Parathyroid adenoma (tissue), 2 donors: ENCODE results near the gene SELENOV.

Source experiments
- H2AFZ ChIP-seq: fragments of 300-600 bp; sonication (generic); one replicate; pipeline ENCODE4 v1.7.0; 2017; ENCODE audit warnings: antibody characterized with exemption, mild to moderate bottlenecking
- H3K27ac ChIP-seq: fragments of 300-600 bp; sonication (generic); one replicate; pipeline ENCODE4 v1.7.0; 2017
- H3K27me3 ChIP-seq: fragments of 300-600 bp; sonication (generic); one replicate; pipeline ENCODE4 v1.7.0; 2017; ENCODE audit warnings: low read length; ENCODE audit not compliant: control insufficient read depth, insufficient read depth
- H3K36me3 ChIP-seq: fragments of 300-600 bp; sonication (generic); one replicate; pipeline ENCODE4 v1.7.0; 2017; ENCODE audit warnings: low read length; ENCODE audit not compliant: control insufficient read depth, insufficient read depth
- H3K4me1 ChIP-seq: fragments of 300-600 bp; sonication (generic); one replicate; pipeline ENCODE4 v1.7.0; 2017; ENCODE audit warnings: control low read depth
- H3K4me2 ChIP-seq: fragments of 300-600 bp; sonication (generic); one replicate; pipeline ENCODE4 v1.7.0; 2017; ENCODE audit warnings: low read length
- H3K4me3 ChIP-seq: fragments of 300-600 bp; sonication (generic); one replicate; pipeline ENCODE4 v1.7.0; 2017; ENCODE audit warnings: low read depth, low read length
- H3K79me2 ChIP-seq: fragments of 300-600 bp; sonication (generic); one replicate; pipeline ENCODE4 v1.7.0; 2017; ENCODE audit warnings: control low read depth
- H3K9ac ChIP-seq: fragments of 300-600 bp; sonication (generic); one replicate; pipeline ENCODE4 v1.7.0; 2017; ENCODE audit warnings: mild to moderate bottlenecking
- H3K9me3 ChIP-seq: fragments of 300-600 bp; sonication (generic); one replicate; pipeline ENCODE4 v1.7.0; 2017; ENCODE audit warnings: low read length; ENCODE audit not compliant: control insufficient read depth
- CTCF ChIP-seq: fragments of 300-600 bp; sonication (generic); IDR thresholded peaks from one replicate; pipeline ENCODE4 v1.7.0; 2017; ENCODE audit warnings: antibody characterized with exemption, mild to moderate bottlenecking
- donor health status: primary hyperparathyroidism.

The SELENOV gene

GRCh38 chr19:39539518-39540332 lies 24.8 kb downstream of the SELENOV start, which contains the start of gene EID2:
TSS of gene EID2 (minus strand) at chr19:39540161. CDS start at chr19:39540079, 82 bp downstream.
- H3K79me2 ChIP-seq: peaks cover 5% of the 10 kb centered on the region
- H3K9me3 ChIP-seq: no peaks in the 10 kb centered on the region
- peak; percentile 89 for TF ChIP-seq CTCF
- no peak within 1 kb of the TSS for H3K9ac ChIP-seq
- H2AFZ ChIP-seq: peak within 1 kb of the TSS; percentile 78
- H3K4me3 ChIP-seq: peak within 1 kb of the TSS; percentile 83
- H3K27me3 ChIP-seq: no peaks in the 10 kb centered on the region
- H3K36me3 ChIP-seq: no peaks in the 10 kb centered on the region
- H3K4me2 ChIP-seq: peak within 1 kb of the TSS; percentile 81
- peak within 1 kb of the TSS; percentile 83 for H3K27ac ChIP-seq
- H3K4me1 ChIP-seq: peaks cover 6% of the 10 kb centered on the region

GRCh38 chr19:39540333-39540673 lies 25.4 kb downstream of the SELENOV start:
- Histone ChIP-seq H3K79me2 (peaks cover 5% of the 10 kb centered on the region), H3K9me3 (no peaks in the 10 kb centered on the region), H2AFZ (peak overlapping the region; percentile 78), H3K9ac (no peak overlapping the region), H3K27ac (no peak overlapping the region), H3K36me3 (no peaks in the 10 kb centered on the region), H3K27me3 (no peaks in the 10 kb centered on the region), H3K4me1 (peaks cover 6% of the 10 kb centered on the region), H3K4me3 (no peak overlapping the region), H3K4me2 (no peak overlapping the region)
- TF ChIP-seq CTCF: no peak

GRCh38 chr19:39542206-39542605 lies 27.3 kb downstream of the SELENOV start:
- Histone ChIP-seq H3K36me3 (no peaks in the 10 kb centered on the region), H2AFZ (peak overlapping the region; percentile 2), H3K79me2 (no peaks in the 10 kb centered on the region), H3K4me3 (no peak overlapping the region), H3K4me1 (peaks cover 6% of the 10 kb centered on the region), H3K9me3 (no peaks in the 10 kb centered on the region), H3K9ac (no peak overlapping the region), H3K27me3 (no peaks in the 10 kb centered on the region), H3K4me2 (no peak overlapping the region), H3K27ac (no peak overlapping the region)
- TF ChIP-seq CTCF: no peak

- H3K4me1 ChIP-seq: no peaks in the 10 kb centered on the region
- no peak overlapping the region for H3K27ac ChIP-seq
- H3K4me3 ChIP-seq: no peak overlapping the region
- no peak for TF ChIP-seq CTCF
- no peaks in the 10 kb centered on the region for H3K27me3 ChIP-seq
- H2AFZ ChIP-seq: no peak overlapping the region
- H3K4me2 ChIP-seq: no peak overlapping the region
- no peaks in the 10 kb centered on the region for H3K9me3 ChIP-seq
- no peak overlapping the region for H3K9ac ChIP-seq
- H3K79me2 ChIP-seq: no peaks in the 10 kb centered on the region
- no peaks in the 10 kb centered on the region for H3K36me3 ChIP-seq
Observed at GRCh38 chr19:39543477-39543857, 28.5 kb downstream of the SELENOV start.
